ENCODE results near the gene SLC17A4. TPM values are rescaled to one million over a fixed set of nuclear protein-coding genes. Genes with fewer than 3 reads are reported as not detected.

Gene SLC17A4
- total RNA-seq, 2 donors from 2014 or later: not detected

DNA sequence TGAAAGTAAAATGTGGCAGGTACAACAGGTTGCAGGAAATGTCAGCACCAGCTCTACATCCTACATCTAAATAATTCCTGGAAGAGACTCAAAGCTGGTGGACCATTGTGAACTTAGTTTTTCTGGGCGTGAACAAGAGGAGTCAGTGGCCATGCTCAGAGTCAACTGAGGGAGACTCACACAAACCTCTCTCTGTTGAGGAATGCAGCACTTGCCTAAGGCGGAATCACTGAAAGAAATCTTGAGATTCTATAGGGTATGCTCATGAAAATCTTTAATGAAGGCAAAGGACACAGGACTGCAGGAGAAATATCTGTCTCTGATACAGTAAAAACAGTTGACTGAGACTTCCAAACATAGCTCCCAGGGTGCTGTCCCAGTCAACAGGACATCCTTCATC lies 22.5 kb downstream of the SLC17A4 start:
- DNase-seq (ENCODE audit: low spot score) (no peak), ATAC-seq (ENCODE audit: insufficient number of reproducible peaks, low FRiP score, low read depth) (no peak)
- no peaks in the 10 kb centered on the region for H3K36me3 ChIP-seq
- no peaks in the 10 kb centered on the region for H3K27me3 ChIP-seq (replicated peaks; ENCODE audit: insufficient read depth)
- H3K4me3 ChIP-seq: no peak overlapping the region
- H3K27ac ChIP-seq: no peak overlapping the region
- no peaks in the 10 kb centered on the region for H3K4me1 ChIP-seq (ENCODE audit: control insufficient read depth in 1 of 2, low read depth in 2 of 2)
- TF ChIP-seq, protein P1, sequence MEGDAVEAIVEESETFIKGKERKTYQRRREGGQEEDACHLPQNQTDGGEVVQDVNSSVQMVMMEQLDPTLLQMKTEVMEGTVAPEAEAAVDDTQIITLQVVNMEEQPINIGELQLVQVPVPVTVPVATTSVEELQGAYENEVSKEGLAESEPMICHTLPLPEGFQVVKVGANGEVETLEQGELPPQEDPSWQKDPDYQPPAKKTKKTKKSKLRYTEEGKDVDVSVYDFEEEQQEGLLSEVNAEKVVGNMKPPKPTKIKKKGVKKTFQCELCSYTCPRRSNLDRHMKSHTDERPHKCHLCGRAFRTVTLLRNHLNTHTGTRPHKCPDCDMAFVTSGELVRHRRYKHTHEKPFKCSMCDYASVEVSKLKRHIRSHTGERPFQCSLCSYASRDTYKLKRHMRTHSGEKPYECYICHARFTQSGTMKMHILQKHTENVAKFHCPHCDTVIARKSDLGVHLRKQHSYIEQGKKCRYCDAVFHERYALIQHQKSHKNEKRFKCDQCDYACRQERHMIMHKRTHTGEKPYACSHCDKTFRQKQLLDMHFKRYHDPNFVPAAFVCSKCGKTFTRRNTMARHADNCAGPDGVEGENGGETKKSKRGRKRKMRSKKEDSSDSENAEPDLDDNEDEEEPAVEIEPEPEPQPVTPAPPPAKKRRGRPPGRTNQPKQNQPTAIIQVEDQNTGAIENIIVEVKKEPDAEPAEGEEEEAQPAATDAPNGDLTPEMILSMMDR (IDR thresholded peaks at IDR 0.05): no peak
- no peaks in the 10 kb centered on the region for H3K9me3 ChIP-seq

DNA sequence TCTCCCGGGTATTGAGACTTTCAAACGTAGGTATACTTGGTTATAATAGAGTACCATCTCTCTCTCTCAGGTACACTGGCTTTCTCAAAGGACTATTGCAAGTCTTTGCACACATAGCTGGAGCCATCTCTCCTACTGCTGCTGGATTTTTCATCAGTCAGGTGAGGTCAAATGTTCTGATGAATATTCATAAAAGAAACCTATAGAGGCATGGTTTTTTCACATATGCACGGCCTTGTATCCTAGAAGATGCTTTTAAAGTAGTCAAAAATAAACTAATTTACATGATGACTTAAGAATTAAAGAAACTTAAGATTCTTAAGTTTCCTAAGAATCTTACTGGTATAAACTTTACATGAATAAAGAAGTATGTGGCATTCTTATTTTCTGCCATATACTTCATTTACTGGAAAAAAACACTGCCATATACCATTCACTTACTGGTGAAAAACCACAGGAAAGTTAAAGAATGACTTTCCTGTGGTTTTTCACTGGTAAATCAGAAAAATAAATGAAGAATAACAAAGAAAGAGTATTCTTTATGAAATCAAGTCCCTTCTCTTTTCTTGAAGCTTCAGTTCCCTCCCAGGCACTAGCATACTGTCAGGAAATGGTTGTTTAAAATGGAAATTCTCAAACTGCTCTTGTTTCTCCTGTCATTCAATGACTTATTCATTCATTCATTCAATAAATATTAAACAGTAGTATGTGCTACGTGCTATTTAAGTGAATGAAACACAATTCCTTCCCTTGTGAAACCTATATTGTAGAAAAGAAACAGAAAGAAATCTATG lies 23.5 kb downstream of the SLC17A4 start:
- no peaks in the 10 kb centered on the region for H3K9me3 ChIP-seq
- no peak overlapping the region for H3K27ac ChIP-seq
- ATAC-seq (ENCODE audit: insufficient number of reproducible peaks, low FRiP score, low read depth) (no peak), DNase-seq (ENCODE audit: low spot score) (no peak)
- H3K27me3 ChIP-seq (replicated peaks; ENCODE audit: insufficient read depth): no peaks in the 10 kb centered on the region
- no peaks in the 10 kb centered on the region for H3K36me3 ChIP-seq
- H3K4me1 ChIP-seq (ENCODE audit: control insufficient read depth in 1 of 2, low read depth in 2 of 2): no peaks in the 10 kb centered on the region
- TF ChIP-seq, protein P1 (IDR thresholded peaks at IDR 0.05): no peak
- H3K4me3 ChIP-seq: no peak overlapping the region

DNA sequence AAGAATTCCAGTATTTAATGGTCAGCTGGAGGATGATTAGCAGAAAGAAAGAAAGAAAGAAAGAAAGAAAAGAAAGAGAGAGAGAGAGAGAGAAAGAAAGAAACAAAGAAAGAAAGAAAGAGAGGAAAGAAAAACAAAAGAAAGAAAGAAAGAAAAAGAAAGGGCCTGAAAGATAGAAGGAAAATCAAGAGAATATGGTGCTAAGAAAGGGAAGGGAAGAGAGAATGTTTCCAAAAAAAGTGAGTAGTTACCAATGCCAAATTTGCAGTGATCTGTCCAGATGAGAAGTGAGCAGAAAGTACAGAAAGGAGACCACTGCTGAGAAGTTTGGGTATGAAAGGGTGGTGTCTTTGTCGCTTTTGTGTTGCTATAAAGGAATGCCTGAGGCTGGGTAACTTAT lies 26.6 kb downstream of the SLC17A4 start:
- DNase-seq (ENCODE audit: low spot score): no peak
- H3K4me3 ChIP-seq: no peak overlapping the region
- no peaks in the 10 kb centered on the region for H3K27me3 ChIP-seq (replicated peaks; ENCODE audit: insufficient read depth)
- TF ChIP-seq, protein P1 (IDR thresholded peaks at IDR 0.05): no peak
- H3K27ac ChIP-seq: no peak overlapping the region
- ATAC-seq (ENCODE audit: insufficient number of reproducible peaks, low FRiP score, low read depth): no peak
- H3K9me3 ChIP-seq: no peaks in the 10 kb centered on the region
- no peaks in the 10 kb centered on the region for H3K4me1 ChIP-seq (ENCODE audit: control insufficient read depth in 1 of 2, low read depth in 2 of 2)
- no peaks in the 10 kb centered on the region for H3K36me3 ChIP-seq

- H3K4me1 ChIP-seq (ENCODE audit: control insufficient read depth in 1 of 2, low read depth in 2 of 2): no peaks in the 10 kb centered on the region
- ATAC-seq (ENCODE audit: insufficient number of reproducible peaks, low FRiP score, low read depth) (no peak), DNase-seq (ENCODE audit: low spot score) (no peak)
- H3K9me3 ChIP-seq: no peaks in the 10 kb centered on the region
- H3K27me3 ChIP-seq (replicated peaks; ENCODE audit: insufficient read depth): no peaks in the 10 kb centered on the region
- H3K27ac ChIP-seq: no peak overlapping the region
- H3K36me3 ChIP-seq: no peaks in the 10 kb centered on the region
- H3K4me3 ChIP-seq: no peak overlapping the region
- TF ChIP-seq, protein P1 (IDR thresholded peaks at IDR 0.05): no peak
These were observed 32.9 kb downstream of the SLC17A4 start for GRCh38 chr6:25787428-25787827.

- no peak for ATAC-seq (ENCODE audit: insufficient number of reproducible peaks, low FRiP score, low read depth)
- H3K27ac ChIP-seq: no peak overlapping the region
- TF ChIP-seq, protein P1 (IDR thresholded peaks at IDR 0.05): peak; percentile 38
- no peaks in the 10 kb centered on the region for H3K9me3 ChIP-seq
- no peaks in the 10 kb centered on the region for H3K4me1 ChIP-seq (ENCODE audit: control insufficient read depth in 1 of 2, low read depth in 2 of 2)
- no peaks in the 10 kb centered on the region for H3K36me3 ChIP-seq
- peak; percentile 3 for DNase-seq (ENCODE audit: low spot score)
- no peak overlapping the region for H3K4me3 ChIP-seq
- H3K27me3 ChIP-seq (replicated peaks; ENCODE audit: insufficient read depth): no peaks in the 10 kb centered on the region
These were observed 33.9 kb downstream of the SLC17A4 start for GRCh38 chr6:25788305-25788922.
